Raji (cell line): ENCODE data around the gene FAM13B.

Experiments used
- POLR2A ChIP-seq: IDR thresholded peaks from 2 replicates; pipeline ENCODE4 v1.6.1; 2011; ENCODE audit warnings: low read depth, low read length, control low read depth; ENCODE audit not compliant: insufficient read depth

FAM13B gene

DNA sequence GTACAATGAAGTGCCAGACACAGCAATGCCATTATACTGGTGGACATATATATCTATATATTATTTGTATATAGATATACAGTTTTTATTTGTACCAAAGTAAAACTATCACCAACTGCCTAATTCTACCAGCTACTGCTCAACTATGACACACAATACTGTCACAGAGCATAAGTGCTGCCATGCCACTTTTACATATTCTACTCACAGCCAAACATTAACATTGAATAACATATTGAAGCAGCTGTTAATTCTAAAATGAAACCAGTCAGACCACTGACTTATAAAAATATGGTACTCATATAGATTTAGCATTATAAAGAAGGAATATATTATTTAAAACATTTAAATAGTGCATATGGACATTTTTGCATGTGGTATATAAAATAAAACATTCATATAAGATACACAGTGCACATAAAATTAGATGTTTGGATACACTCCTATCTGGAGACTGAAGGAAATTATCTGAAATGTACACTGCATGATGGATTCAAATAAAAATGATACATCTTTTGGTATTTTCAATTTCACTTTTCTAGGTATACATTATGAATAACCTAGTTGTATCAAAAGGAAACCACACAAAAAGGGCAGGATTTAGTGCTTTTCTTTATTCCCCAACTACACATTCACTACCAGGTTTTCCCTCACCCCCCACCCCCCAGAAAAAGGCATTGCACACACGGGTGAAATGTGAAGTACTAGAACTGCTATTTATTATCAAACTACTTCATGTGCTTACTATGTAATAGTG, 94.7 kb downstream of the FAM13B start:
- no peak for TF ChIP-seq POLR2A

DNA sequence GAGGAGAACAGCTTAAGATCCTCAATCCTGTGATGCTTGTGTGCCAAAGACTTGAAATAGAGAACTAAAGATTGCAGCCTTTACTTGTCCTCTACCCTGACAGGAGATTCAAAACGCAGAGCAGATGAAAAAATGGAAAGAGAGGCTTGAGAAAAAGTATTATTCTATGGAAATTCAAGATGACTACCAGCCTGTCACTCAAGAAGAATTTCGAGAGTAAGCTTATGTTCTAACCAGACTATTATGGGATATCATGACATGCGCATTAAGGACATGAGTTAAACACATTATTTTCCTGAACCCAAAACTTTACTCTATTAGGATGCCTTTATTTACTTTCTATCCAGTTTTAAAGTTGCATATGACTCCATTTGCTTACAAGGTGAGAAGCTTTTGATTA, 97.2 kb downstream of the FAM13B start:
- no peak for TF ChIP-seq POLR2A

DNA sequence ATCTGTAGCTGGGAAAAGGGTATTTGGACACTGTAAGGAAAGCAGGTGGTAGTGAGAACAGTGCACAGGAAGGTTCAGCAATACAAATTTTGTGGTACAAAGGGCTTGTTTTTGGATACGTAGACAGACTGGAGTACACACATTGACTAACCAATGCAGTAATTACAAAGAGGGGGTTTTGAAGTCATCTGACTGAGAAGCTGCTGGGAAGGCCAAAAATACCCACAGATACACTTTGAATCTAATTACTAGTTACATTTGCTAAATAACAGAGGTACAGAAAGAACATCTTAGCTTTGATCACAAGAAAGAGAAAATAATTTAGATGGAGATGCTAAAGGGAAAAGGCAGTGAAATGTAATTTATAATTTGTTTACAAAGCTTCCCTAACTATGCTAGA, 97.7 kb downstream of the FAM13B start:
- TF ChIP-seq POLR2A = no peak

DNA sequence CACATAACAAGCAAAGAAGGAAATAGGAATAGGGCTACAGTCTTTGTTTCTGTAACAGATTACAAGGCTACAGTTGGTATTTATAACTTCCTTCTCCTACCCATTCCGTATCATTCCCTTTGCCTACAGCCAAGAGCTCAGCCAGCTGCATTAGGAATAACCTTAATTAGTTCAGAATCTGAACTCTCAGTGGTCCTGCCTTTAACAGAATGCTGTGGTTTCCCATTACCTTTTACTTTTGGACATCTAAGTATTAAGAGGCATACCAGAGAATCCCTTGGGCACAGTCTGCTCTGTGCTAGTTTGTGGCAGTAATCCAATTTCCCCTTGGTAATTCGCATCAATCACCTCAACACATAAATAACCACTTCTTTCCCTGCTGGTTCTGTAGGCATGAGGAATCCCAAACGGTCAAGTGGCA, 99.4 kb downstream of the FAM13B start:
- no peak for TF ChIP-seq POLR2A

DNA sequence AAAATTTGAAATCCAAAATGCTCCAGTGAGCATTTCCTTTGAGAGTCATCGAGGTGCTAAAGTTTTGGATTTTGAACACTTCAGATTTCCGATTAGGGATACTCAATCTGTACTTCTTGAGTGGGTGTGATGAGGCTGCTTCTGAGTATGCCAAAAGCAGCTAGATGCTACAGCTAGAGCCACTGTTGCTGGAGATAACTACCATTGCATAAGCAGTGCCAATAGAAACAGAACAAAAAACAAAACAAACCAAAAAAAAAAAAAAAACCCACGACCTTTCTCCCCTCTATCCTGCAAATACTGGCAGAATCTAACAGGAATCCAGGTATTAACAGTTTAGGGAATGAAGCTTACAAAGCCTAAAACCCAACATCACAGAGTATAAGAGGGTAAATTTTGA, 100.1 kb downstream of the FAM13B start:
- TF ChIP-seq POLR2A = no peak

DNA sequence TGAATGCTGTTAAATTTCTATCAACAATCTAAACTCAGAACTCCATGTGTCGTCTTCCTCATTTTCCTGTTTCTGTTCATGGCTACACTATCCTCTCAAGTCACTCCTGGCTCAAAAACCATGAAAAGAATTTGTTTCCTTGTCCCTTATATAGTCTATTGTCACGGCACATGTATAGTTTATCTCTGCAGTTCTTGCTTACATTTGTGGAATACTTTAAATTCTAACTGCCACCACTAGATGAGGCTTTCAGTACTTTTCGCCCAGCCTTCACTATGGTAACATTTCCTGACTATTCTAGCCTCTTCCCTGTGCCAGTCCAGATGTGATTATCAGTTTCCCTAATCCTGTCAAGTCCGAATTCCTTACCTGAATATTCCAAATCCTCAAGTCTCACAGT, 109.0 kb downstream of the FAM13B start:
- no peak for TF ChIP-seq POLR2A

DNA sequence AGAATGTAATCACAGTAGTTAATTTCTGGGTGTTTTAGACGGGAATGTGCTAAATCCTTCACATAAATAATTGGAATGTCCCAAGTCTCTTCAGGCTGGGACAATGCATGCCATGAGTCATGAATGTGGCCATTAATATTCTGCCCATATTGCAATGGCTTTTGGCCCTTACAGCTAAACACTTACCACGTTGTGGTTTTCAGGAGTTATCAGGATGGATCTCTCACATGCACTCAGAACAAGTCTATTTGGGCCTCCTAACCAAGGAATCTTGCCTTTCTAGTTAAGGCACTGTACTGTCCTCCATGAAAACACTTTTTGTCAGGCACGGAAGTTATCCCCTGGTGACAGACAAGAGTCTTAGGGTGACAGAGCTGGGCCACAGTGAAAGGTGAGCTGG, 110.9 kb downstream of the FAM13B start:
- TF ChIP-seq POLR2A = no peak

DNA sequence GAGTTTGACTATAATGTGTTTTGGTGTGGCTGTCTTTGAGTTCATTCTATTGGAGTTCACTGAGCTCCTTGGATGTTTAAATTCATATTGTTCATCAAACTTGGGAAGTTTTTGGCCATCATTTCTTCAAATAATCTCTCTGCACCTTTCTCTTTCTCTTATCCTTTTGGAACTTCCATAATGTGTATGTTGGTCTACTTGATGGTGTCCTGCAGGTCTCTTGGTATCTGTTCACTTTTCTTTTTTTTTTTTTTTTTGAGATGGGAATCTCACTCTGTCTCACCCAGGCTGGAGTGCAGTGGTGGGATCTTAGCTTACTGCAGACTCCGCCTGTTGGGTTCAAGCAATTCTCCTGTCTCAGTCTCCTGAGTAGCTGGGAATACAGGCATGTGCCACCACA, 116.0 kb downstream of the FAM13B start:
- TF ChIP-seq POLR2A = no peak

DNA sequence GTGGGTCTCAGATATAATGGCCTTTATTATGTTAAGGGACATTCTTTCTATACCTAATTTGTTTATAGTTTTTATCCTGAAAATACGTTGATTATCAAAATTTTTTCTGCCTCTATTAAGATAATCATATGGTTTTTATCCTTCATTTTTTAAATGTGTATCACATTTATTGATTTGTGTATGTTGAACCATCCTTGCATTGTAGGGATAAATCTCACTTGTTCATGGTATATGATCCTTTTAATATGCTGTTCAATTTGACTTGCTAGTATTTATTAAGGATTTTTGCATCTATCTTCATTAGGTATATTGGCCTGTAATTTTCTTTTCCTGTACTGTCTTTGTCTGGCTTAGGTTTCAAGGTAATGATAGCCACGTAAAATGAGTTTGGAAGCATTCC, 118.1 kb downstream of the FAM13B start:
- TF ChIP-seq POLR2A = no peak

DNA sequence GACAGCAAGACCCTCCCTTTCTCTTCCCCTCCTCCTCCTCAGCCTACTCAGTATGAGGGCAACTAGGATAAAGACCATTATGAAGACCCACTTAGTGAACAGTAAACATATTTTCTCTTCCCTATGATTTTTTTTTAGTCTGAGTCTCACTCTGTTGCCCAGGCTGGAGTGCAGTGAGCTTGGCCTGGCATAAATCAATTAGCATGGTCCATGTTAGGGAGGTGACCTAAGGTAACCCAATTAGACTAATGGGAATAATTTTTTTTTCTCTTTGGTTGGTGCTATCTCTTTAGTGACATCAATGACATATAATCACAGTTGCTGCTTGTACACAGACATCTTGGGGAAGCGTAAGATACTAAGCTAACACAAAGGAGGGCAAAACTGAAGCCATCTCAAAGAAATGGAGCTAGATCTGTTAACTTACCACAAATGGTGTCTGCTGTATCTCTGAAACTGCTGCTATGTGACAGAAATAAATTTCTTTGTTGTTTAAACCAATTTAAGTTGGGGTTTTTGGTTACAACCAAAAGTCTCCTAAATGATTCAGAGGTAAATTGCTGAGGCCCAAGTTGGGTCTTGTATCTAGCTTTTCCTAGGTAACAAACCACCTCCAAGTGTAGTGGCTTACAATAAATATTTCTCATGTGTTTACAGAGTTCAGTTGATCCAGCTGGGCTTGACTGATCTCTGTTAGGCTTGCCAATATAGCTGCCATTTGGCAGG, 130.3 kb downstream of the FAM13B start:
- no peak for TF ChIP-seq POLR2A

DNA sequence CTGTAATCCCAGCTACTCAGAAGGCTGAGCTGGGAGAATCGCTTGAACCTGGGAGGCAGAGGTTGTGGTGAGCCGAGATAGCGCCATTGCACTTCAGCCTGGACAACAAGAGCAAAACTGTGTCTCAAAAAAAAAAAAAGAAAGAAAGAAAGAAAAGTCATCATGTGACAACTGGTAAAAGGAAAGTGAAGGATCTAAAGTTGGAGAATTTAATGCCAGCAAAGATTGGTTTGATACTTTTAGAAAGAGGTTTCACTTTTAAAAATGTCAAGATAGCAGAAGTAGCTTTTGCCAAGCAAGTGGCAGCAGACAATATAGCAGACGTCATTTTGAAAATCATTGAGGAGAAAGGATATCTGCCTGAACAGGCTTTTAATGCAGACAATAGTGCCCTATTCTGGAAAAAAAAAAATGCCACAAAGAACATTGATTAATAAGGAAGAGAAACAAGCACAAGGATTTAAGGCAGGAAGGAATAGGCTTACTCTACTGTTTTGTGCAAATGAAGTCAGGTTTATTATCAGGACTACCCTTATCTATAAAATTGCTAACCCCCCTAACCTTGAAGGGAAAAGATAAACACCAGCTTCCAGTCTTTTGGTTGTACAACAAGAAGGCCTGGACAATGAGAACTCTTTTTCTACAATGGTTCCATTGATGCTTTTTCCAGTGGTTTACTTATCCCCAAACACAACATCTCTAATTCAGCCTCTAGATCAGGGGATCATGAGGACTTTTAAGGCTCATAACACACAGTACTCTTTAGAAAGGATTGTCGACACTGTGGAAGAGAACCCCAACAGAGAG, 131.7 kb downstream of the FAM13B start:
- no peak for TF ChIP-seq POLR2A

DNA sequence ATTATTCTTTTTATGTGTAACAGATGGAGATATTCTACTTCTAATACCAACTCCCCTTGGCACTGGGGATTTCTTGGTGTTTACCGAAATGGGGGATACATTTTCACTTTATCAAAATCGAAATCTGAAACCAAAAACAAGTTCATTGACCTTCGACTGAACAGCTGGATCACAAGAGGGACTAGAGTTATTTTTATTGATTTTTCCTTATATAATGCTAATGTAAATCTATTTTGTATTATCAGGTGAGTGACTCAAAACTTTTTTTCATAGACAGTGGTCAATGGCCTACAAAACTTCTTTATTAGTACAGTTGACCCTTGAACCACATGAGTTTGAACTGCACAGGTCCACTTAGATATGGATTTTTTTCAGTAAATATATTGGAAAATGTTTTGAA, 133.4 kb downstream of the FAM13B start:
- TF ChIP-seq POLR2A = no peak

DNA sequence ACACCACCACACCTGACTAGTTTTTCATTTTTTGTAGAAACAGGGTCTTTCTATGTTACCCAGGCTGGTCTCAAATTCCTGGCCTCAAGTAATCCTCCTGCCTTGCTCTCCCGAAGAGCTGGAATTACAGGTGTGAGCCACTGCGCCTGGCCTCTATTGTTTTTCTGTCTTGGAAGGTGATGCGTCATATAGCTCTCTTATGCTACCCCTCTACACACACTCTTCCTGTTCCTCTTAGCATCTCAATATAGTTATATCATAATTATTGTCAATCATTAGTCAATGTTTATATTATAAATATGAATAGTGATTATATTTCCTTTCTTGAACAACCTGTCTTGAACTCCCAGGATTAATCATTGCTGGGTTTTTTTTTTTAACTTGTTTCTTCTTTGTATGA, 136.3 kb downstream of the FAM13B start:
- no peak for TF ChIP-seq POLR2A

DNA sequence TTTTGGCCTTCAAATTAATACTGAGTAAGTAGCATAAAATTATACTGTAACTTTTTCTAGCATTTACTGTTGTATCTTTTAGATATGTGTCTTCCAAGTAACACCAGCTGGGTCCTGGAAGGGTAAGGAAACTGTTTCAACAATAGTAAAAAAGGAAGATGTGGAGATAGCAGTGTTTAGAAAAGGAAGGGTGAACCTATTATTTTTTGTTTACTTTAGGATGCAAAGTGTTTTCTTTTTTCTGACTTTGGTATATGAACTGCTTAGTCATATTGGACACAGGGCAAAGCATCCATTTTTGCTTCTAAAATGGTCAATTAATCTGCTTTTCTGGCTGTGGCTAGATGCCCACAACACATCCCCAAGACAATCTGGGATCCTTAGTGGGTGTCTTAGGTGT, 138.3 kb downstream of the FAM13B start:
- no peak for TF ChIP-seq POLR2A

DNA sequence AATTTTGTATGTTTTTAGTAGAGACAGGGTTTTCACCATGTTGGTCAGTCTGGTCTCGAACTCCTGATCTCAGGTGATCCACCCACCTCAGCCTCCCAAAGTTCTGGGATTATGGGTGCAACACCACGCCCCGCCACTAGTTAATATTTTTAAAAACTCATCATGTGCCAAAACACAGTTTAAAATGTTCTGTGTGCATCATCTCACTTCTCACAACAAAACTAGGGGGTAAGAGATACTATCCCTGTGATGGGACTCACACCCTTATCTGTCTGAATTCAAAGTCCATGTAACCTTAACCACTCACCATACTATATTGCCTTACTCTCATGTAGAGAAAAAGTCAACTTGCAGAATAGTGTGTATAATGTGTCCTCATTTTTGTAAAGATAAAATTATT, 141.0 kb downstream of the FAM13B start:
- TF ChIP-seq POLR2A = no peak

DNA sequence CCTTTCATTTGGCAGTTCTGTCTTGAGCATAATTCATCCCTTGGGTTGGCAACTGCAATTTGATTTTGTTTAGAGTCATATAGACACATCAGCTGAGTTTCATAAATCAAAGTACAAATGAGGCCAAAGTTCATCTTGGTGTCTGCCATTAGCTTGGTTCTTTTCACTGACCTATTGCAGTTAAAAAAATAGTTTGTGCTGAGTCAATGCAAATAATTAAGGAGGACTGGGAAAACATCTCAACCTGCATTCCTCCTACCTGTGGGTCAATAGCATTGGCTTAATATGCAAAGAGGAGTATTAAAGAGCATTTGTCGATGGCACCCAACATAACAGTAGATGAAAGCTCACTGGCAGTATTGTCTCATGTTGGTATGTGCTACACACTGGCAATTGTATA, 142.0 kb downstream of the FAM13B start:
- no peak for TF ChIP-seq POLR2A
